GM19397 (cell line): ENCODE data around the gene GAS7.

ENCODE experiments used
- ATAC-seq: cut with Tn5 transposase; IDR thresholded peaks from one replicate; pipeline ENCODE4 v1.9.1; 2021; ENCODE audit warnings: mild to moderate bottlenecking, moderate library complexity; ENCODE audit not compliant: unreplicated experiment

Gene GAS7

DNA sequence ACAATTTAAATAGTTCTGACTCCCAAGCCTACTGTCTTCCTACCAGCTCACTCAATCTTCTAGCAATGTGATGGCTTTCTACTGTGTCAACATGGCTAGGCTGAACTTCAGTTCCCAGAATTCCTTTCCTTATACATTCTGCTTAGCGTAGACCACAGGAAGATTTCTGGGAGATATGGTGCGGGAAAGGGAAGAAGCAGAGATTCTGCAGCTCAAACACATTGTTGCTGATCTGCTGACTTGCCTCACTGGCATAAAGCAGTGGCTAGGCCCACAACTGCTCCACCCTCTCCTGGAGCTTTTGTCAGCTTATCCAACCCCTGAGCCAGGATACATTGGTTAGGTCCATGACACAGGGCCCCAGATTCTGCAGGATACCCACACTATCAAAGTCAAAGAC lies 58.8 kb downstream of the GAS7 start:
- no peak for ATAC-seq

DNA sequence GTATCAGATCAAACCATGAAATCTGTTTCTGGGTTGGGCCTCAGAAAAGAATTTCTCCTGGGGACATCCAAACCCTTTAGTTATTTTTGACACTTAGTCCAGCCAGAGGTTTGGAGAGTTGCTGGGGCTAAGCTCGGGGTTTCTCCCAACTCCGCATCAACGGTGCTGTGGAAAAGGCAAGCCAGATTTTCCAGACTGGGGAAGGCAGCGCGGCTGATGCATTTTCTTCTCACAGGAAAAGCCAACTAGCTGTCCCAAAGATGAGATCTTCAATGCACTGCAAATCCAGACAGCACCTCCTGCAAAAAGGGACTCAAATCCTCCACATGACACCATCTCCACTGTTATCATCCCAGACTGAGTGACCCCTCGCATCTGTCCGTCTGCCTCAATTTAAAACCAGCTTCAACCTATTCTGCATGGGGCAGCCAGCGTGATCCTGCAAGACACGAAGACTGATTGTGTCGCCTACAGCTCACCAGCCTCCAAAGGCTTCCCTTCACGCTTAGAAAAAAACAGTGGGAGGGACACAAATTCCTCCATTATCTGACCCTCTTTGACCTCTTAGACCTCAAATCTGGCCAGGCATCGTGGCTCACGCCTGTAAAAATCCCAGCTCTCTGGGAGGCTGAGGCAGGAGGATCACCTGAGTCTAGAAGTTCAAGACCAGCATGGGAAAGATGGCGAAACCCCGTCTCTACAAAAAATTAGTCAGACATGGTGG lies 62.0 kb downstream of the GAS7 start:
- ATAC-seq = no peak

DNA sequence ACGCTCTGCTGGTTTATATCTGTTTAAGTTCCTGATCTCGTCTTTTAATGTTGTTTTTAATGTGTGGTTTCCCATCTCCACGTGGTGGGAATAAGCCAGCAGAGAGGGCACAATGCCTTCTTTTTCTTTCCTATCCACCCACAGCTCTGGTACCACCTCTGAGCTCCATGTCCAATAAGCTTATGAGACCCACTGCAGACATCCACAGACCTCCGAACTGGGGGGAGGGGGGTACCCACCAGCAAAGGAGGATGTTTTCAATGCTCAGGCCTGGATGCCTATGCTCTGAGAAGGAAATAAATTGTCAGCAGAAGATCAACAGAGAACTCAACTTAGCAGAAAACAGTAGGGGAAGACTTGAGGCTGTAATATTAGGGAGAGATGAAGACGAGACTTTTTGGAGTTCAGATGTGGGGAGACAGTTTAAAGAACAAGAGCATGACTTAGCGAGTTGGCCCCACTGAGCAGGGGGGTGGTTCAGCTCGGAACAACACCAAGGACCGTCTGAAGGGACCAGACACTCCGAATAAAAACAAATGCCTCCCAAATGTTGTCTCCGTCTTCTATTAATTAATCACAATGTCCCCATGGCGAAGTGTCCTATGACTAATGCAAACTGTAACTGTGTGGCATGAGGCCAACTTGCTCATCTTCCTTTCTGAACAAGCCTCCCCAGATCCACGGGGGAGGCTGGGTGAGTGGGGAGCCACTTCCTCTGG lies 62.7 kb downstream of the GAS7 start:
- no peak for ATAC-seq

DNA sequence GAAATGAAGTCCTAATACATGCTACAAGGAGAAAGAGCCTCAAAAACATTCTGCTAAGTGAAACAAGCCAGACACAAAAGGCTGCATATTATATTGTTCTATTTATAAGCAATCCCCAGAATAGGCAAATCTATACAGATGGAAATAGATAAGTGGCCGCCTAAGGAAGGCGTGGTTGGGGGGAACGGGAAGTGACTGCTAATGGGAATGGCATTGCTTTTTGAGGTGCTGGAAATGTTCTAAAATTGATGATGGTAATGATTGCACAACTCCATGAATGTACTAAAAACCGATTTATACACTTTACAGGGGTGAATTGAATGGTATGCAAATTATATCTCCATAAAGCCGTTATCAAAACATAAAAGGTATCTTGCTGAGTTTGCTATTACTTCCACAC lies 67.7 kb downstream of the GAS7 start:
- ATAC-seq = no peak

DNA sequence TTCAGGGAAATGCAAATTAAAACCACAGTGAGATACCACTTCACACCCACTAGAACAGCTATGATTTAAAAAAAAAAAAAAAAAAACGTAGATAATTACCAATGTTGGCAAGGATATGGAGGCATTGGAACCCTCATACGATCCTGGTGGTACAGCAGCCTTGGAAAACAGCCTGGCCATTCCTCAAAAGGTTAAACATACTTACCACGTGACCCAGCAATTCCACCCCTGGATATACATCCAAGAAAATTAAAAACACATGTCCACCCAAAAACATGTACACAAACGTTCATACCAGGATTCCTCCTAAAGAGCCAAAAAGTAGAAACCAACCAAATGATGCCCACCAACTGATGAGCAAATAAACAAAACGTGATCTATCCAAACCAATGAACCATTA lies 68.1 kb downstream of the GAS7 start:
- ATAC-seq = no peak

DNA sequence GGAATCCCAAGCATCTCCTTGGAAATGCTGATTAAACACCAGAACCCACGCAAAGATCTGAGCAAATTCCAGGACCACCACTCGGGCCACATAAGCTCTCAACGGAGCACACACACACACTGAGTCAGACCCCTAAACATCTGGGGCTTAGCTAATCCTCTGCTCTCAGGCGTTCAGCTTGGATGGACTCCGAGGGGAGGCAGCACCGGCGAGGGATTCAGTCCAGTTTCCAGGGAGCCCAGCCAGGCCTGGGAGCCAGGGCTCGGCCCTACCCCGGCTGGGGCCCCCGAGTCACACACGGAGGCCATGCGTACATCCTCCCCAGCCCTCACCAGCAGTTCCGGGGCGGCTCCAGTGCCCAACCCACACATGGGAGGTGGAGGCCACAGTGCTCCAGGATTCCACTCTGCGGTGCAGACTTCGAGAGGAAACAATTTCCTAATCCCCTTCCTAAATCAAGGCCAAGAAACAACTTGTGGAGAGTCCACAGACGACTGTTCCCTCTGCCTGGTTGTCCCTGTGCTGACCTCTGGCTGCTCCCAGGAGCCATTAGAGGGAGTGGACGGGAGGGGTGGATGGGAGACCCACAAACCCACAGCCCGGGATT lies 70.5 kb downstream of the GAS7 start:
- no peak for ATAC-seq

DNA sequence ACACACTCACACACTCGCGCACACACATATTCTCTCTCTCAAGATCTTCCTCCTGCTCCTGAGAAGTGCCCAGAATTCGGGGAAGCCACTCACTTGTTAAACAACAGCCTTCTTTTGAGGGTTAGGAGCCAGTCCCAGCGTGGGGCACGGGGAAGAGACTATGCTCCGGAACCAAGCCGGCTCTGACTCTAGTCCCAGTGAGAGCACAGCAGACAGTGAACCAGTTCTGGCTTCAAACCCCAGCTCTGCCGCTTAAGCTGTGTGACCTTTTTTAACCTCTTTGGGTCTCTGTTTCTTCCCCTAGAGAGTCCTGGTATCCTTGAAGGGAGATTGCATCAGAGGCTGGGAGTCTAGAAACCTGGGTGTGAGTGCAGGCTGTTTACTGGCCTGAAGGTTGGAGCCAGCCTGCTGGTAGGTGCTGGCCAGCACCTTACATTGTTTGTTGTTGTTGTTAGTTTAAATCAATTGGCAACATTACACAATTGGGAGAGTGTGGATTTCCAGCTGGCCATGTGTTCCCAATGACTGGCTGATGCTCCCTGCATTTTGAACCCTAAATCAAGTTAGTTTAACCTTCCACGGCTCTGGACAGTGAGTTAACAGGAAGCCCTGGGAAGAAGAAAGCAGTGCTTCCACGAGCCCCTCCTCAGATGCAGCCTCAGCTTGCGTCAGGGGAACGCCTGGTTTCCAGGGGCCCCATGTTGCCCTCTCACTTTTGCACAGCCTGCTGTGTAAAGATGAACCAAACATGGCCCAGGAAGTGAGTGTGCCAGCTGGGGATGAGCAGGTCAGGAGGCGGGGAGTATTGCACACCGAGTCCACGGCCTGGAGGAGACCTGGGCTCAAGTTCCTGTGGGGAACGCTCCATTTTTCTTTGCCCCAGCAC lies 71.5 kb downstream of the GAS7 start:
- no peak for ATAC-seq

DNA sequence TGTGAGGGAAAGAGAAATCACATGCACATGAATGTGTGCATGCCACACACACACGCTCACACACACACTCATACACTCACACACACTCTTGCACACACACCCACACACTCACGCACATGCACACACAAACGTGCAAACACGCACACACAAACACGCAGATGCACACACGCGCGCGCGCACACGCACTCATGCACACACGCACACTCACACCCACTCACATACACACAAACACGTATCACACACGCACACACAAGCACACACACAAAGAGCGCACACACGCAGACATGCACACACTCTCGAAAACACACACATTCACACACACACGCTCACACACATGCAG lies 72.2 kb downstream of the GAS7 start:
- ATAC-seq = no peak

DNA sequence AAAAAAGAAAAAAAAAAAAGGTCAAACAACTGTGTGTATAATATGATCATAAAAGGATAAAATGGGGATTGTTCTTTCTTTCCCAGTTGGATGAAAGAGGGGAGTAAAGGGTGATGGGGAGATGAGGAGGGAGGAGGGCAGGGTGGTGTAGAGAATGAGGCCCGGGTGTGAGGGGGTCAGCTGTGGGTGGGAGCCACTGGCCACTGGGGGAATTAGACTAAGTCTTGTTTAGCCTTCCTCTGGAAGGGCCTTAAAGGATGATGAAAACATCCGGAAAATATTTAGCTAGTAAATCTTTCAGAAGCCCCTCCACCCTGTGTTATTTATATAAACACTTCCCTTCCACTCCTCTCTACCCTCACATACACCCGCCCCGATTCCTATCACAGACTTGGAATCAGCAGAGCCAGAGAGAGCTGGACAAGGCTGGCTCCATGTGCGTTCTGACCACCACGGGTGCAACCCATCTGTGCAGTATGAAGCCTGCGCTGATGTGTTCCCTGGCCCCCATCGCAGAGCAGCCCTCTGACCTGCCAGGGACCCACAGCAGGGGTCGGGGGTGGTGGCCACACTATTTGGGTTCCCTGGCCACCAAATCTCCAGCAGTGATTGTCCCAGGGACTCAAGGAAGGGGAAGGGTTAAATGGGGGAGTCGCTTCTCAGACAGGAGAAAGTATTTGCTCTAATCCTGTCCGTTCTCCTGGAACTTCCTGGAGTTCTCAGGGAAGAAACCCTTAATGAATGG lies 72.7 kb downstream of the GAS7 start:
- no peak for ATAC-seq

DNA sequence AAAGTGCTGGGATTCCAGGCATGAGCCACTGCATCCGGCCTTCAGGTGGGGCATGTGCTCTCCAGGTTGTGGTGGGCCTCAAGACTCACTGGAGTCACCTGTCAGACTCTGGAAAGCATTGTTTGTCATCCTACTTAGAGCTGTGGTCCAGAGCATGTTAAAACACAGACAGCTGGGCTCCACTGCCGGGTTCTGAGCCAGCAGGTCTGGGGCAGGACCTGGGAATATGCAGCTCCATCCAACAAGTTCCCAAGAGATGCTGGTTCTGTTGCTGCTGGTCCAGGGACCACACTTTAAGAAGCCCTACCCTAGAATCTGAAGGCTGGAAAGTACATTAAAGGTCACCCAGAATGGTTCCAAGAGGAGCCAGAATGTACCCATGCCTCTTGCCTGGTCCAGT lies 75.3 kb downstream of the GAS7 start:
- ATAC-seq = no peak

DNA sequence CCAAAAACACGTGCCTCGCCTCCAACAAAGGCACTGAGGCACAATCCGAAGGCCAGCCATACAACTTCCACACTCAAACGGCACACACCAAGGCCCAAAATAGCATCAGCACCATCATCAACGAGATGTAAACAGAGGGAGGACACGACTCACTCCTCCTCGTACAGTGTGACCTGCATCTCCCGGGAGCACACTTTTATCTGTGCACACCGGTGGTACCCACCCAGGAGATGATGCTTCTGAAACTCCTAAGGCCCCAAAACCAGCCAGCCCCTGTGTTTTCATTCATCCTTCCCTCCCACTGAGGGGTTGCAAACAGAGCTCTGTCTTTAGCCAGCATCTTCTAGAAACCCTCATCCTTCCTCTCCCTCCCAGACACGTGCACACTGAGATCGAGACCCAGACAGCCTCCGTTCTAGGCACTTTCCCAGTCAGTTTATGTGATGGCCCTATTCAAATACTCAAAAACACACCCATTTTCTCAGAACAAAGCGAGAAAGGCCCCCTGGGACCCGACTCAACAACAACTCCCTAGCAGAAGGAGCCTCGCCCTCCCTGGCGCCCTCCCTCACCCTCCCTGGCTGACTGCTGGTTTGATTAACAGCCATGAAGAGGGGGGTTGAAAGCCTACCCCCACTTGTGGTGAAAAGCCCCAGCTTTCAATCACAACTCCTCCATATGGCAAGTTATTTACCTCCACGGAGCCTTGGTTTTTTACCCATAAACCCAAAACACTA lies 76.3 kb downstream of the GAS7 start:
- ATAC-seq = no peak

DNA sequence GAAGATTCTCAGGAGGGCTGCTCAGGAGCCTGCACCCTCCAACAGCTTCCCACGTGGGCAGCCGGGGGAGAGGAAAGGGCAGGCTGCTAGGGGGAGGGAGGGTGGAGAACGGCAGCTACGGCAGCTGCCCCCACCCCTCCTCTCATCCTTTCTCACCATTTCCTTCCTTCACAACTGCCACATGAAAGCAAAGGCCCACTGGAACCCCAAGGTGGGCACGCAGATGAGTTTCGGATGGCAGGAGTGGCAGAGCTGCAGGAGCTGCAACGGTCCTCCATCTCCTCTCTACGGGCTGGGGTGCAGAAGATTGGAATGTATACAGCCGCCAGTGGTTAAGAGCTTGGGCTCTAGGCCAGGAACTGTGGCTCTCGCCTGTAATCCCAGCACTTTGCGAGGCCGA lies 77.7 kb downstream of the GAS7 start:
- ATAC-seq = no peak

DNA sequence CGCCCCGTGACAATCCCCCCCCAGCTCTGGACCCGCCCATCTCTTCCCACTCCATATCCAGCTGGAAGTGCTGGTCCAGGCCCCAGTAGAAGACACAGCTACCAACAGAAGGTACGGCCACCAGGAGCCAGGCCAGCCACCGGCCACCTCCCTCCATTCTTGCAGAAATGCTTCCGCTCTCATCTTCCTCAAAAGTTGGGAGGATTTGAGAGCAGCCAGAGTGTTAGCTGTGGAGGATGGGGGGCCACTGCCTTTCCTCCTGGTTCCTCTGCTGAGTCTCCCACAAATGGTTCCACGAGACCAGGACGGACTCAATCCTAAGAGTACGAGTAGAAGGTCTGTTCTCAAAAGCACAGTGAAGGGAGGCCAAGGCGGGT lies 78.3 kb downstream of the GAS7 start:
- no peak for ATAC-seq

DNA sequence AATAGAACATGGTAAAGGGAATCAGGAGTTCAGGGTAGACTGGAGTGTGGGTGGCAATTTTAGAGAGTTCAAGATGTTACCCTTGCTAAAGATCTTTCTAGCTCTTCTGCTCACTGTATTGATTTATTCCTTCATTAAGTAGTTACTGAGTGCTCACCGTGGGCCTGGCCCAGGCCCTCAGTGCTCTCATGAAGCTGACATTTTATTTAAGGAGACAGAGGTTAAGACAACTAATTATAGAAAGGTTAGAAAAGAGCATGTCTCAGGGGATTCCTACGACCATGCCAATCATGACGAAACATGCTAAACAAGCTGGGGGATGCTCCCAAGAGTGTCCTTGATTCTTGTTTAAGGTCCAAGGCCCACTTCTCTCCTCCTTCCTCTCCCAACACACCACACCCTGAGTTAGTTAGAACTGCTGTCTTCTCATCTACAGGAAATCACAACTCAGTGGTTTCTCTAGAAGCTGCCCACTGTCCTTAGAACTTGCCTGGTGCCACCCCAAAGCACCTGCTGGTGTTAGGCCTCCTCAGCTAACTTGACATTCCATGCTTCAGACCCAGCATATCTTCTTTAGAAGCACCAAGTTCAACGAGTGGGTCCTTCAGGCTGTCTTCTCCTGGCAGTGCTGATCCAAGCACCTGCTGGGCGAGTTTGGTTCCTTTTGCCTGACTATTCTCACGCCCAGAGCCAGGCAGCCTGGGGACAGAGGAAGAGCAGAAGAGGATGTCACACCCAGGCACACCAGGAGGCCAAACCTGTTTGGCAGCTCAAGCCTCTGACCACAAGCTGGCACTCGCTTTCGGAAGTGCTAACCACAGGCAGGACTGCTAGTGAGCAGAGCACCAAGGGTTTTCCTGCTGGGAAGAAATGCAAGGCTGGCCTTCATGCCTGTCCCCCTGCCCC lies 79.0 kb downstream of the GAS7 start:
- ATAC-seq = no peak

DNA sequence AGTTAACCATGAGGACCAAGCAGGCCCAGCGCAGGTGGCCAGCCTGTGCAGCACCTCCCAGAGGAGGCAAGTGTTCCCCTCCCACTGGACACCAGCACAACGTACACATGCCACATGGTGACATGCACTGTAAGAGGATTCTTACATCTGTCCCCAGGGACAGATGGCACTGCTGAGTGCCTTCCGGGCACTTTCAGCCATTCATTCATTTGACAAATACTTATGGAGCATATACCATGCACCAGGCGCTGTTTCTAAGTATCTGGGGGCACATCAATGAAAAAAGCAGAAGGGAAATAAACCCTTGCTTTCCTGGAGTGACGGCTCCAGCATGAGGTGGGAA lies 79.6 kb downstream of the GAS7 start:
- ATAC-seq = no peak

DNA sequence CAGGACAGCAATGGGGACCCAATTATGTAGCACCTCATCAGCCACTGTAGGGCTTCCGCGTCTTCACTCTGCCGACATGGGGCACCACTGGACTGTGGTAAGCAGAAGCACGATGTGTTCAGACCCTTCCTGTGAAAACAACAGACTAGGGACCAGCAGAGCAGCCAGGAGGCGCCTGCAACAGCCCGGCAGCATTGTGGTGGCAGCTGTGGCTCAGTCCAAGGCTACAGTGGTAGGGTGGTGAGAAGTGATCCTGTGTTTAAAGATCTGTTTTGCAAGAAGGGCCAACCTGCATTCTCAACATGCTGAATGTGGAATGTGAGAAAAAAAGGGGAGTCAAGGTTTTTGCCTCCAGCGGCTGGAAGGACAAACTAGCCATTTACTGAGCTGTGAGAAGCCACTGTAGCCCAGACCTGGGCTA lies 80.8 kb downstream of the GAS7 start:
- no peak for ATAC-seq

DNA sequence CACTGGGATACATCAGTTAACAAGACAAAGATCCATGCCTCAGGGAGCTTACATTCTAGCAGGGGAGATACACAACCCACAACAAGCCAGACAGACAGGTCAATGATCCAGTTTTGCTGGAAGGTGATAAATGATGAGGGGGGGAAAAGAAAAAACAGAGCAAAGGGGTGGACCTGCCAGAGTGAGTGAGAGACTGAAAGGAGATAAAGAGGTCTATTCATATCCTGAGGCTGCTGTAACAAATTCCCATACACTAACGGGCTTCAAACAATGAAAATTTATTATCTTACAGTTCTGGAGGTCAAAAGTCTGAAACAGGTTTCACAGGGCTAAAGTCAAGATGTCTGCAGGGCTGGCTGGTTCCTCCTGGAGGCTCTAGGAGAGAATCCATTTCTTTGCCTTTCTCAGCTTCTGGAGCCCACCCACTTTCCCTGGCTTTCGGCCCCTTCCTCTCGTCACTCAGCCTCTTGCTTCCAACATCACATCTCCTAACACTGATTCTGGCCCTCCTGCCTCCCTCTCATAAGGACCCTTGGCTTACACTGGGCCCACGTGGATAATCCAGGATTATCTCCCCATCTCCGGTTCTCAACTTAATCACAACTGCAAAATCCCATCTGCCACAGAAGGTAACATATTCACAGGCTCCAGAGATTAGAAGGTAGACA lies 81.5 kb downstream of the GAS7 start:
- no peak for ATAC-seq

DNA sequence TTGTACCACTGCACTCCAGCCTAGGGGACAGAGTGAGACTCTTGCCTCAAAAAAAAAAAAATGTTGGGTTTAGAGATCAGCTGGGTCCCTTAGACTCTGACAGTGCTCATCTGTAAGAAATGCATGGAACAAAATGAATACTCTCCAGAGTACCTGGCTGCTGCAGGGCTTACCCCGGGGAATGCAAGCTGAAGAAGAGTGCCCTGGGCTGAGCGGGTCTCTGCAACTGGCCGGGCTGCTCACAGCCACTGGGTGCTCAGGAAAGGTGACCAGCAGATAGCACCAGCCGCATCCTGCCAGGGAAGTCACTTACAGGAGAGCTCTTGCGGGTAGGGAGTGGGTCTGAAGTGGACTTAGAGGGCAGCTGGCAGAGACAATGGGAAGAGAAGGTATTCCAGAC lies 82.1 kb downstream of the GAS7 start:
- no peak for ATAC-seq

DNA sequence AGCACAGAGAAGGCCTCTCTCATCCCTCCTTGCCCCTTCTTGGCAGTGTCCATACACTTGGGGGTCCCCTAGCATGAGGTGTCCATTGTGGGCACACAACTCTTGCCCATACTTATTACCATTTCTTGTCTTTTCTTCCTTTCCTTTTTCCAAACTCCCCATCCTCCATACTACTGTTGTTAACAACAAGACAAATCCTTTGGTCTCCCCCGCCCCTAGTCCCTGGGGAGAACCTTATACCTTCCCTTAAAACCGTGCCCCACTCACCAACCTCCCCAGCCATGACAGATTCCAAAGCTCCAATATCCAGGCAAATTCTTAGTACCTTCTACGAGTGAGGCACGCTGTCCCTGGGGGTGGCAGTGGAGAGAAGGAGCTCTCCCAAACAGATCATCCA lies 82.9 kb downstream of the GAS7 start:
- no peak for ATAC-seq
